HEK293 (cell line): ENCODE measurements around the gene CCDC69.

Experiments
- CTCF ChIA-PET: fragments of 350-600 bp; formaldehyde crosslinking; extraction: SDS; loops from one replicate; lab custom pipeline; 2021; ENCODE audit warnings: antibody characterized with exemption; lab: Yijun Ruan, JAX
- POLR2A ChIA-PET: fragments of 300-600 bp; formaldehyde crosslinking; extraction: SDS; loops from one replicate; lab custom pipeline; 2020; ENCODE audit warnings: antibody characterized with exemption, inconsistent platforms; lab: Yijun Ruan, JAX
- H3K27ac ChIP-seq: fragments of 200-500 bp; sonication (Bioruptor generic); 2 replicates; pipeline ENCODE4 v1.5.1; 2014; ENCODE audit warnings: low read depth, low read length, control low read depth, inconsistent platforms; ENCODE audit errors: extremely low read depth
- H3K36me3 ChIP-seq, 2 experiments: fragments of 200-500 bp in 1 of 2; sonication (Bioruptor generic) in 1 of 2; 1 replicate in 1 of 2; 2 replicates in 1 of 2; pipeline ENCODE4 v1.5.1; 2014 to 2017; ENCODE audit warnings: inconsistent platforms in 2 of 2, low read length in 2 of 2; ENCODE audit not compliant: control insufficient read depth in 2 of 2, insufficient read depth in 1 of 2
- H3K4me1 ChIP-seq: fragments of 200-500 bp; sonication (Bioruptor generic); 2 replicates; pipeline ENCODE4 v1.5.1; 2014; ENCODE audit warnings: mild to moderate bottlenecking, low read length, inconsistent platforms; ENCODE audit not compliant: control insufficient read depth, insufficient read depth
- H3K4me3 ChIP-seq: 2 replicates; pipeline ENCODE4 v1.5.1; 2011; ENCODE audit warnings: low read depth, mild to moderate bottlenecking, control low read depth, low read length, moderate library complexity
- H3K9me3 ChIP-seq: fragments of 200-500 bp; sonication (Bioruptor generic); 2 replicates; pipeline ENCODE4 v1.5.1; 2014; ENCODE audit warnings: low read depth, low read length, inconsistent platforms; ENCODE audit not compliant: control insufficient read depth, insufficient read depth
- EGR2 ChIP-seq: fragments of 450-650 bp; formaldehyde crosslinking; IDR thresholded peaks from 2 replicates; pipeline ENCODE4 v1.5.1; 2016; ENCODE audit warnings: low read depth, missing biosample characterization, missing genetic modification characterization
- GLIS2 ChIP-seq: fragments of 450-650 bp; formaldehyde crosslinking; IDR thresholded peaks from 2 replicates; pipeline ENCODE4 v1.5.1; 2016; ENCODE audit warnings: missing biosample characterization, missing genetic modification characterization
- INSM2 ChIP-seq: fragments of 450-650 bp; formaldehyde crosslinking; IDR thresholded peaks from 2 replicates; pipeline ENCODE4 v1.5.1; 2016; ENCODE audit warnings: missing biosample characterization, missing genetic modification characterization
- SCRT2 ChIP-seq: fragments of 450-650 bp; formaldehyde crosslinking; IDR thresholded peaks from 2 replicates; pipeline ENCODE4 v1.5.1; 2016; ENCODE audit warnings: missing biosample characterization, missing genetic modification characterization
- SETDB1 ChIP-seq: IDR thresholded peaks from one replicate; pipeline ENCODE4 v1.6.1; 2017; ENCODE audit warnings: mild to moderate bottlenecking, low read length, moderate library complexity, mixed read lengths; ENCODE audit not compliant: insufficient read length
- YY2 ChIP-seq: fragments of 450-650 bp; formaldehyde crosslinking; IDR thresholded peaks from 2 replicates; pipeline ENCODE4 v1.5.1; 2016; ENCODE audit warnings: missing biosample characterization, missing genetic modification characterization
- ZBTB21 ChIP-seq: fragments of 450-650 bp; formaldehyde crosslinking; IDR thresholded peaks from 2 replicates; pipeline ENCODE4 v1.5.1; 2017; ENCODE audit warnings: missing biosample characterization, missing genetic modification characterization
- ZFHX2 ChIP-seq: fragments of 450-650 bp; formaldehyde crosslinking; conservative IDR thresholded peaks from 2 replicates; pipeline ENCODE4 v1.5.1; 2016; ENCODE audit warnings: missing biosample characterization, missing genetic modification characterization
- ZNF292 ChIP-seq: fragments of 450-650 bp; formaldehyde crosslinking; IDR thresholded peaks from 2 replicates; pipeline ENCODE4 v1.5.1; 2016; ENCODE audit warnings: low read depth, missing biosample characterization, missing genetic modification characterization, borderline replicate concordance
- ZNF350 ChIP-seq: fragments of 450-650 bp; formaldehyde crosslinking; IDR thresholded peaks from 2 replicates; pipeline ENCODE4 v1.5.0; 2017; ENCODE audit warnings: missing biosample characterization, mild to moderate bottlenecking, missing genetic modification characterization
- ZNF391 ChIP-seq: fragments of 450-650 bp; formaldehyde crosslinking; IDR thresholded peaks from 2 replicates; pipeline ENCODE4 v1.5.1; 2016; ENCODE audit warnings: low read depth, missing biosample characterization, missing genetic modification characterization, borderline replicate concordance
- ZNF416 ChIP-seq: fragments of 450-650 bp; formaldehyde crosslinking; IDR thresholded peaks from 2 replicates; pipeline ENCODE4 v1.5.1; 2016; ENCODE audit warnings: missing biosample characterization, missing genetic modification characterization
- ZNF580 ChIP-seq: fragments of 450-650 bp; formaldehyde crosslinking; IDR thresholded peaks from 2 replicates; pipeline ENCODE4 v1.5.1; 2016; ENCODE audit warnings: missing biosample characterization, missing genetic modification characterization
- ZNF623 ChIP-seq: fragments of 450-650 bp; formaldehyde crosslinking; IDR thresholded peaks from 2 replicates; pipeline ENCODE4 v1.5.1; 2016; ENCODE audit warnings: missing biosample characterization, missing genetic modification characterization
- ZNF629 ChIP-seq: fragments of 450-650 bp; formaldehyde crosslinking; IDR thresholded peaks from 2 replicates; pipeline ENCODE4 v1.5.1; 2017; ENCODE audit warnings: missing biosample characterization, missing genetic modification characterization
- ZNF670 ChIP-seq: fragments of 450-650 bp; formaldehyde crosslinking; IDR thresholded peaks from 2 replicates; pipeline ENCODE4 v1.5.1; 2016; ENCODE audit warnings: missing biosample characterization, missing genetic modification characterization, low read depth
- ZNF76 ChIP-seq: fragments of 450-650 bp; formaldehyde crosslinking; IDR thresholded peaks from 2 replicates; pipeline ENCODE4; 2016; ENCODE audit warnings: low read depth, missing biosample characterization, missing genetic modification characterization, borderline replicate concordance
- ZNF785 ChIP-seq: fragments of 450-650 bp; formaldehyde crosslinking; IDR thresholded peaks from 2 replicates; pipeline ENCODE4 v1.5.1; 2016; ENCODE audit warnings: missing biosample characterization, missing genetic modification characterization
- ZSCAN18 ChIP-seq: fragments of 450-650 bp; formaldehyde crosslinking; IDR thresholded peaks from 2 replicates; pipeline ENCODE4 v1.5.1; 2016; ENCODE audit warnings: missing biosample characterization, missing genetic modification characterization
- ZSCAN4 ChIP-seq: fragments of 450-650 bp; formaldehyde crosslinking; IDR thresholded peaks from 2 replicates; pipeline ENCODE4 v1.5.1; 2017; ENCODE audit warnings: missing biosample characterization, missing genetic modification characterization
- ZSCAN5A ChIP-seq: fragments of 450-650 bp; formaldehyde crosslinking; IDR thresholded peaks from 2 replicates; pipeline ENCODE4 v1.5.1; 2016; ENCODE audit warnings: missing biosample characterization, missing genetic modification characterization

Gene CCDC69

GRCh38 chr5:151144275-151144674 is 79.6 kb downstream of the CCDC69 start:
- ChIA-PET POLR2A (interaction anchor here (1.2 kb wide), 1 partner anchor 18 kb away, joined by 4 read pairs; no protein-coding TSS in a partner anchor), CTCF (interaction anchor here (0.8 to 7.5 kb wide), 4 partner anchors 18 to 62 kb away, joined by 4 to 43 read pairs (median 7); no protein-coding TSS in a partner anchor)
- H3K27ac ChIP-seq, result no peak overlapping the region
- H3K4me3 ChIP-seq, result no peak overlapping the region
- no peaks in the 10 kb centered on the region for H3K9me3 ChIP-seq
- no peaks in the 10 kb centered on the region for H3K4me1 ChIP-seq
- peaks cover 0 to 69% of the 10 kb centered on the region in 2 experiments; a peak in 2 of 3 replicates for H3K36me3 ChIP-seq
- TF ChIP-seq EGR2 (tag by site-specific recombination) (peak; percentile 80), ZFHX2 (tag by site-specific recombination) (peak; percentile 24; the same call in 1 of the 2 replicates), ZNF623 (tag by site-specific recombination) (no peak)

GRCh38 chr5:151143645-151144044 is 80.2 kb downstream of the CCDC69 start:
- POLR2A ChIA-PET, result interaction anchor here (1.2 kb wide), 1 partner anchor 18 kb away, joined by 4 read pairs; no protein-coding TSS in a partner anchor
- Histone ChIP-seq H3K4me1 (no peaks in the 10 kb centered on the region), H3K27ac (no peak overlapping the region), H3K36me3 (peaks cover 0 to 75% of the 10 kb centered on the region in 2 experiments; a peak in 2 of 3 replicates), H3K9me3 (no peaks in the 10 kb centered on the region), H3K4me3 (no peak overlapping the region)
- CTCF ChIA-PET, result interaction anchor here (0.6 to 7.5 kb wide), 5 partner anchors 17 to 672 kb away, joined by 3 to 43 read pairs (median 6); no protein-coding TSS in a partner anchor
- TF ChIP-seq ZNF670 (tag by site-specific recombination) (no peak), SCRT2 (tag by site-specific recombination) (peak; percentile 69)

GRCh38 chr5:151142933-151143332 is 81.0 kb downstream of the CCDC69 start:
- Histone ChIP-seq H3K36me3 (peaks cover 3 to 80% of the 10 kb centered on the region in 2 experiments; a peak in 2 of 3 replicates), H3K9me3 (no peaks in the 10 kb centered on the region), H3K4me1 (no peaks in the 10 kb centered on the region), H3K27ac (no peak overlapping the region), H3K4me3 (no peak overlapping the region)
- no peak for TF ChIP-seq ZSCAN5A (tag by site-specific recombination)
- no peak for TF ChIP-seq ZNF416 (tag by site-specific recombination)
- no peak for TF ChIP-seq ZNF391
- TF ChIP-seq INSM2 (tag by site-specific recombination), result no peak
- no peak for TF ChIP-seq SETDB1
- TF ChIP-seq ZNF629, result no peak
- TF ChIP-seq ZNF350, result no peak
- no peak for TF ChIP-seq GLIS2 (tag by site-specific recombination)
- TF ChIP-seq ZNF580 (tag by site-specific recombination), result no peak
- TF ChIP-seq ZNF292 (tag by site-specific recombination), result no peak
- no peak for TF ChIP-seq ZSCAN18 (tag by site-specific recombination)
- no peak for TF ChIP-seq YY2 (tag by site-specific recombination)
- no peak for TF ChIP-seq ZSCAN4 (tag by site-specific recombination)
- TF ChIP-seq ZBTB21, result no peak
- no peak for TF ChIP-seq ZNF76 (tag by site-specific recombination)
- no peak for TF ChIP-seq ZNF785 (tag by site-specific recombination)
- ChIA-PET CTCF (interaction anchor here (0.6 to 7.5 kb wide), 4 partner anchors 16 to 673 kb away, joined by 3 to 43 read pairs (median 8); no protein-coding TSS in a partner anchor), POLR2A (no interaction called here)
